VCaP (cell line): Measurements from ENCODE around the gene ACACB.

Experiments
- H3K27ac ChIP-seq: fragments of 450-650 bp; 2 replicates; pipeline ENCODE4 v1.5.1; 2017
- CTCF ChIP-seq: fragments of 450-650 bp; conservative IDR thresholded peaks from 2 replicates; pipeline ENCODE4 v1.5.1; 2017; ENCODE audit warnings: mild to moderate bottlenecking, moderate library complexity

Gene ACACB

GRCh38 chr12:109274381-109274780, 158.0 kb downstream of the ACACB start:
- TF ChIP-seq CTCF = no peak

DNA sequence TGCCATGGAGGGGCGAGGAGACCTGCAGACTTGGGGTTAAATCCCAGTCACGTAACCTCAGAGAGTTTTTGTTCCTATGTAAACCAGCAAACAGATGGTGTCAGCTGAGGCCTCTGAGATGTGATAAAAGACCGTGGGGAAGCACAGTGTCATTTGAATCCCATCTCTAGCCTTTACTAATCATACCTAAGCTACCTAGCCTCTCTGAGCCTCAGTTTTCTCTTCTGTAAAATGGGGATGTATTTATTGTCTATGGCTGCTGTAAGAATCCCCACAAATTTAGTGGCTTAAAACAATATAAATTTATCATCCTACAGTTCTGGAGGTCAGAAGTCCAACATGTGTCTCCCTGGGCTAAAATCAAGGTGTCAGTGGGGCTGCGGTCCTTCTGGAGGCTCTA, 158.8 kb downstream of the ACACB start:
- no peak for TF ChIP-seq CTCF
- no peak overlapping the region for H3K27ac ChIP-seq

More at GRCh38 chr12:109274381-109274780, 158.0 kb downstream of the ACACB start:
- H3K27ac ChIP-seq = no peak overlapping the region

GRCh38 chr12:109276160-109276559, 159.8 kb downstream of the ACACB start:
- TF ChIP-seq CTCF = no peak
- no peak overlapping the region for H3K27ac ChIP-seq

GRCh38 chr12:109277255-109277898, 161.0 kb downstream of the ACACB start:
- no peak for TF ChIP-seq CTCF
- H3K27ac ChIP-seq = no peak overlapping the region

GRCh38 chr12:109277899-109278762, 161.7 kb downstream of the ACACB start:
- TF ChIP-seq CTCF = no peak
- no peak overlapping the region for H3K27ac ChIP-seq

GRCh38 chr12:109278912-109279311, 162.5 kb downstream of the ACACB start:
- no peak for TF ChIP-seq CTCF
- no peak overlapping the region for H3K27ac ChIP-seq

- no peak overlapping the region for H3K27ac ChIP-seq
- TF ChIP-seq CTCF = no peak
Observed at GRCh38 chr12:109279525-109279924, 163.1 kb downstream of the ACACB start.
